ENCODE measurements around the gene FUNDC2.

The FUNDC2 gene

GRCh38 chrX:155023907-155024833 is 2.5 kb upstream of the FUNDC2 start:
- DNase-seq (ENCODE audit: low spot score): no peak

GRCh38 chrX:155026420-155026726 is 271 bp upstream of the FUNDC2 start:
- no peak for DNase-seq (ENCODE audit: low spot score)

GRCh38 chrX:155027509-155028066 is 944 bp downstream of the FUNDC2 start:
- DNase-seq (ENCODE audit: low spot score): peak; percentile 42

- no peak for DNase-seq (ENCODE audit: low spot score)
Observed at GRCh38 chrX:155028129-155028528, 1.5 kb downstream of the FUNDC2 start.

- no peak for DNase-seq (ENCODE audit: low spot score)
Observed at GRCh38 chrX:155028877-155029291, 2.2 kb downstream of the FUNDC2 start.

GRCh38 chrX:155031657-155032056 is 5.0 kb downstream of the FUNDC2 start:
- no peak for DNase-seq (ENCODE audit: low spot score)

GRCh38 chrX:155035688-155036087 is 9.0 kb downstream of the FUNDC2 start:
- no peak for DNase-seq (ENCODE audit: low spot score)

- no peak for DNase-seq (ENCODE audit: low spot score)
Observed at GRCh38 chrX:155046129-155046810, 19.6 kb downstream of the FUNDC2 start.

- no peak for DNase-seq (ENCODE audit: low spot score)
Observed at GRCh38 chrX:155046811-155047528, 20.3 kb downstream of the FUNDC2 start.

- DNase-seq (ENCODE audit: low spot score): peak; percentile 61
Observed at GRCh38 chrX:155048977-155049619, 22.5 kb downstream of the FUNDC2 start.

GRCh38 chrX:155052738-155053498 is 26.3 kb downstream of the FUNDC2 start:
- no peak for DNase-seq (ENCODE audit: low spot score)

GRCh38 chrX:155053656-155054055 is 27.0 kb downstream of the FUNDC2 start:
- DNase-seq (ENCODE audit: low spot score): no peak

- peak; percentile 36 for DNase-seq (ENCODE audit: low spot score)
Observed at GRCh38 chrX:155054255-155054654, 27.6 kb downstream of the FUNDC2 start.

GRCh38 chrX:155055494-155055893 is 28.9 kb downstream of the FUNDC2 start:
- DNase-seq (ENCODE audit: low spot score): no peak

- DNase-seq (ENCODE audit: low spot score): no peak
Observed at GRCh38 chrX:155056471-155056870, 29.8 kb downstream of the FUNDC2 start.

- peak; percentile 66 for DNase-seq (ENCODE audit: low spot score)
Observed at GRCh38 chrX:155056877-155057792, 30.5 kb downstream of the FUNDC2 start.

- no peak for DNase-seq (ENCODE audit: low spot score)
Observed at GRCh38 chrX:155061760-155062159, 35.1 kb downstream of the FUNDC2 start.

- no peak for DNase-seq (ENCODE audit: low spot score)
Observed at GRCh38 chrX:155065035-155065734, 38.5 kb downstream of the FUNDC2 start.

- no peak for DNase-seq (ENCODE audit: low spot score)
Observed at GRCh38 chrX:155068165-155068564, 41.5 kb downstream of the FUNDC2 start.
